Tibial artery (tissue), 4 donors: Measurements from ENCODE around the gene PHRF1.
"Not testable (repeated sequence)": the region's sequence is repeated elsewhere in the genome, so short reads cannot be mapped to it uniquely, and the experiment has no call there.

ENCODE experiments used
- DNase-seq, 2 donors: peaks; one replicate each; pipeline ENCODE4 v3.0.0-alpha.2; 2019
- H3K27ac ChIP-seq, 2 donors: fragments of 200-600 bp; sonication (generic) in 1 of 2; 1 replicate in 1 of 2; 2 replicates in 1 of 2; pipeline ENCODE4 v1.5.1; 2018 to 2019; ENCODE audit warnings: mild to moderate bottlenecking in 1 of 2
- H3K27me3 ChIP-seq, 2 donors: fragments of 200-600 bp; sonication (generic) in 1 of 2; one replicate each; pipeline versions ENCODE4 v1.5.1 to v1.6.0; 2016 to 2019
- H3K36me3 ChIP-seq, 3 donors: fragments of 200-600 bp; sonication (generic) in 2 of 3; one replicate each; pipeline ENCODE4 v1.5.1; 2016 to 2019; ENCODE audit warnings: mild to moderate bottlenecking in 2 of 3
- H3K4me1 ChIP-seq, 4 donors: fragments of 200-600 bp; sonication (generic) in 2 of 4; 1 replicate in 3 of 4; 2 replicates in 1 of 4; pipeline ENCODE4 v1.5.1; 2016 to 2019
- H3K4me3 ChIP-seq, 2 donors: fragments of 200-600 bp; sonication (generic) in 1 of 2; 1 replicate in 1 of 2; 2 replicates in 1 of 2; pipeline ENCODE4 v1.5.1; 2018 to 2019; ENCODE audit warnings: mild to moderate bottlenecking in 2 of 2
- H3K9me3 ChIP-seq, 3 donors: fragments of 200-600 bp; sonication (generic) in 1 of 3; one replicate each; pipeline ENCODE4 v1.5.1; 2016 to 2019
- intact Hi-C: fragments of 100-400 bp; cut with DNase I; formaldehyde crosslinking; loops from one replicate; pipeline ENCODE4 v1.15.0; 2023; ENCODE audit warnings: low total_unique reads
- TF ChIP-seq, protein P1 (sequence below), 2 experiments: fragments of 200-600 bp in 1 of 2; fragments of 450-650 bp in 1 of 2; IDR thresholded peaks; one replicate each; pipeline ENCODE4 v1.5.1; 2017 to 2019; ENCODE audit warnings: antibody characterized with exemption in 2 of 2, mild to moderate bottlenecking in 1 of 2, moderate library complexity in 1 of 2

PHRF1 gene

DNA sequence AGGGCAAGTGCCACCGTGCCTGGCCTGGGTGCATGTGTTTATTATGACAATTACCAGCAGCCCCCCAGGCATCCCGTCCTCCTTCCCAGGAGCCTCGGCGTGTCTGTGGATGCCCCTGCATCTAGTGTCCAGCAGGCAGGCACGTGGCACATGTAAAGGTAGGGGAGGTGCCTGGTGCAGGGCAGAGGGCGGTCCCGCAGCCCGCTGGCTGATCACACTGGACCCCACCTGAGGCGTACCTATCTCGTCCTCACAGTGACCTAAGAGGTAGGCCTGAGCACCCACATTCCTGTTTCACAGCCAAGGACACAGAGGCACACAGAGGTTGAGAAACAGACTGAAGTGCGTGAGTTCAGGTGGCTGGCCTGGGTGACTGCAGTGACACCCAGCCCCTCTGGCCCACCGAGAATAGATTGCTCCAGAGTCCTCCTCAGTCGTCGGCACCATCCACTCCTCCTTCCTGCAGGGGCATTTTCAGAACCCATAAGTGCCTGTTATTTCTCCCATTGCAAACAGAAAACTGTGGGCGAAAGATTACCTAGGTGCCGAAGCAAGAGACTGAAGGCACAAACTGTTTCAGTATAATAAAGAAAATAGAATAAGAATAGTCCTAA, 3.0 kb upstream of the PHRF1 start:
- H3K9me3 ChIP-seq = no peaks in the 10 kb centered on the region
- H3K27ac ChIP-seq = no peak overlapping the region
- no peaks in the 10 kb centered on the region for H3K27me3 ChIP-seq
- H3K4me1 ChIP-seq = peaks cover 0 to 36% (median 28%) of the 10 kb centered on the region in 4 donors
- intact Hi-C loops = loop anchor here (10.0 kb wide), 1 partner anchor 232 kb away; the partner anchor contains the start of genes PIDD1 and RPLP2
- no peak overlapping the region for H3K4me3 ChIP-seq
- H3K36me3 ChIP-seq = no peaks in the 10 kb centered on the region
- DNase-seq = no peak
- TF ChIP-seq, protein P1, sequence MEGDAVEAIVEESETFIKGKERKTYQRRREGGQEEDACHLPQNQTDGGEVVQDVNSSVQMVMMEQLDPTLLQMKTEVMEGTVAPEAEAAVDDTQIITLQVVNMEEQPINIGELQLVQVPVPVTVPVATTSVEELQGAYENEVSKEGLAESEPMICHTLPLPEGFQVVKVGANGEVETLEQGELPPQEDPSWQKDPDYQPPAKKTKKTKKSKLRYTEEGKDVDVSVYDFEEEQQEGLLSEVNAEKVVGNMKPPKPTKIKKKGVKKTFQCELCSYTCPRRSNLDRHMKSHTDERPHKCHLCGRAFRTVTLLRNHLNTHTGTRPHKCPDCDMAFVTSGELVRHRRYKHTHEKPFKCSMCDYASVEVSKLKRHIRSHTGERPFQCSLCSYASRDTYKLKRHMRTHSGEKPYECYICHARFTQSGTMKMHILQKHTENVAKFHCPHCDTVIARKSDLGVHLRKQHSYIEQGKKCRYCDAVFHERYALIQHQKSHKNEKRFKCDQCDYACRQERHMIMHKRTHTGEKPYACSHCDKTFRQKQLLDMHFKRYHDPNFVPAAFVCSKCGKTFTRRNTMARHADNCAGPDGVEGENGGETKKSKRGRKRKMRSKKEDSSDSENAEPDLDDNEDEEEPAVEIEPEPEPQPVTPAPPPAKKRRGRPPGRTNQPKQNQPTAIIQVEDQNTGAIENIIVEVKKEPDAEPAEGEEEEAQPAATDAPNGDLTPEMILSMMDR (IDR thresholded peaks at IDR 0.05) = no peak

DNA sequence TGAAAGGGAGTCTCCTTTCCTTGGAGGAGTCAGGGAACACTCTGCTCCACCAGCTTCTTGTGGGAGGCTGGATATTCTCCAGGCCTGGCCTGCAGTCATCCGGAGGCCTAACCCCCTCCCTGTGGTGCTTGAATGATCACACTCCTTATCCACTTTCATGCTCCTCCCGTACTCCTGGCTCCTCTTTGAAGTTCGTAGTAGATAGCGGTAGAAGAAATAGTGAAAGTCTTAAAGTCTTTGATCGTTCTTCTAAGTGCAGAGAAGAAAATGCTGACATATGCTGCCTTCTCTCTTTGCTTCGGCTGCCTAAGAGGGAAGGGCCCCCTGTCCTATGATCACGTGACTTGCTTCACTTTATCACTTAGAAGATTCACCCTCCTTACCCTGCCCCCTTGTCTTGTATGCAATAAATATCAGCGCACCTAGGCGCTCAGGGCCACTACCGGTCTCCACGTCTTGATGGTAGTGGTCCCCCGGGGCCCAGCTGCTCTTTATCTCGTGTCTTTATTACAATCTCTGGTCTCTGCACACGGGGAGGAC, 2.2 kb upstream of the PHRF1 start:
- not testable (repeated sequence) for H3K27ac ChIP-seq, H3K27me3 ChIP-seq, H3K36me3 ChIP-seq, H3K4me3 ChIP-seq, DNase-seq, H3K9me3 ChIP-seq
- H3K4me1 ChIP-seq = peaks cover 0 to 41% (median 33%) of the 10 kb centered on the region in 4 donors
- intact Hi-C loops = loop anchor here (10.0 kb wide), 1 partner anchor 231 kb away; the partner anchor contains the start of genes PIDD1 and RPLP2

DNA sequence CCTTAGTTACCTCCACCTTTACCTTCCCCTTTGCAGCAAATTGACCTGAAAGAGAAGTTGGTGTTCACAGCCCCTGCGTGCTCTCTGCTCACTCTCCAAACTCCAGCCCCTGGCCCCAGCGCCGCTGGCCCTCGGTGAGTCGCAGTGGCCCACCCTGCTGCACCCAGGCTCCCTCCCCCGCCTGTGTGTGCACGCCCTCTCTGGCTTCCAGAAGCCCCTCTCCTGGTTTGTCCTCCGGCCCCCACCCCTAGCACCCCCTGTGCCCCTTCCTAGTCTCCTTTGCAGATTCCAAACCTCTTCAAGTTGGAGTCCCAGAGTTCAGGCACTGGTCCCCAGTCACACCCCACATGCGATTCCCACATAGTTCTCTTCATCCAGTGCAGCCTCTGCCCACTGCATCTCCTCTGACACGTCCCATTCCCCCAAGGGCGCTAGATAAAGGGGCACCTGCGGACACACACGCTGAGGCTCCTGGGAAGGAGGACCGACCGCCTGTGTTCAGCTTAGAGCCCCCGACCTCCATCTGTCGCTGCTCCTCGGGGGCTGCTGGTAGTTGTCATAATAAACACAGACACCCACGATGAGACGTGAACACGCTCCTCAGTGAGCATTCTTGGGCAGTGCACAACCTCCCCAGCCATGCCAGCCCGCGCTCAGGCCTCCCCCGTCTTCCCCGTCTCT, 1.5 kb upstream of the PHRF1 start:
- H3K4me1 ChIP-seq = peaks cover 0 to 41% (median 35%) of the 10 kb centered on the region in 4 donors
- TF ChIP-seq, protein P1 (IDR thresholded peaks at IDR 0.05) = no peak
- H3K27ac ChIP-seq = peak overlapping the region; percentile 70 to 80
- H3K36me3 ChIP-seq = no peaks in the 10 kb centered on the region
- no peaks in the 10 kb centered on the region for H3K9me3 ChIP-seq
- no peak for DNase-seq
- intact Hi-C loops = loop anchor here (5.0 to 10.0 kb wide), 2 partner anchors 38 to 230 kb away; partner anchors contain the start of genes PIDD1 and RPLP2
- peak overlapping the region; percentile 78 to 89 for H3K4me3 ChIP-seq
- no peaks in the 10 kb centered on the region for H3K27me3 ChIP-seq

DNA sequence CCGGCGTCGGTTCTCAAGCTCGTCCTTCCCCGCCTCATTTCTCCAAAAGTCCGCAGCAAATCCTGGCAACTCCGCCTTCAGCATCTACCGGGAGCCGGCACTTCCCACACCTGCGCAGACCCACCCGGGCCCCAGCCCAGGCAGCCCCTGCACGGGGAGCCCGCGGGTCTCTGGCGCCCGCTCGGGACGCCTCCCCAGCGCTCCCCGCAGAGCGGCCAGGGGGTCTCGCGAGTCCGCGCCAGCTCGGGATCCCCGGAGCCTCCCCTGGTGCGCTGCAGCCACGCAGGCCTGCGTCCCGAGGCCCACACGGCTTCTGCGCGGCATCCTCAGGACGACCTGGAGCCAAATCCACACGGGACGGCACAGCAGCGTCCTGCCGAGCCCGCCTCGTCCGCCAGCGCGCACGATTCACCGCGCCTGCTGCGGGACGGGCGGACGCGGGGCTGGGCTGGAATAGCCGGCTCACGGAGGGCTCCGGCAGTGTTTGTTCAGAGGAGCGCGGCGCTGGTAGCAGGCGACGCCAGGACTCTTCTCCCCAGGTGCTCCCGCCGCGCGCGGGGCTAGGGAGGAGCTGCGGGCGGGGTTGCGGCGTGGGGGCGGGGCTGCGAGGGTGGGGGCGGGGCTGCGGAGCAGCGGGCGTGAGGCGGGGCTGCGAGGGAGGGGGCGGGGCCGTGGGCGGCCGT, 816 bp upstream of the PHRF1 start:
- Histone ChIP-seq H3K27ac (peak overlapping the region; percentile 70 to 80), H3K9me3 (no peaks in the 10 kb centered on the region), H3K27me3 (no peaks in the 10 kb centered on the region), H3K36me3 (no peaks in the 10 kb centered on the region), H3K4me3 (peak overlapping the region; percentile 78 to 89), H3K4me1 (peaks cover 0 to 47% (median 42%) of the 10 kb centered on the region in 4 donors)
- intact Hi-C loops = loop anchor here (5.0 to 10.0 kb wide), 2 partner anchors 37 to 229 kb away; partner anchors contain the start of genes PIDD1 and RPLP2
- TF ChIP-seq, protein P1 (IDR thresholded peaks at IDR 0.05) = no peak
- DNase-seq = peak in 1 of 2 donors; percentile 45

DNA sequence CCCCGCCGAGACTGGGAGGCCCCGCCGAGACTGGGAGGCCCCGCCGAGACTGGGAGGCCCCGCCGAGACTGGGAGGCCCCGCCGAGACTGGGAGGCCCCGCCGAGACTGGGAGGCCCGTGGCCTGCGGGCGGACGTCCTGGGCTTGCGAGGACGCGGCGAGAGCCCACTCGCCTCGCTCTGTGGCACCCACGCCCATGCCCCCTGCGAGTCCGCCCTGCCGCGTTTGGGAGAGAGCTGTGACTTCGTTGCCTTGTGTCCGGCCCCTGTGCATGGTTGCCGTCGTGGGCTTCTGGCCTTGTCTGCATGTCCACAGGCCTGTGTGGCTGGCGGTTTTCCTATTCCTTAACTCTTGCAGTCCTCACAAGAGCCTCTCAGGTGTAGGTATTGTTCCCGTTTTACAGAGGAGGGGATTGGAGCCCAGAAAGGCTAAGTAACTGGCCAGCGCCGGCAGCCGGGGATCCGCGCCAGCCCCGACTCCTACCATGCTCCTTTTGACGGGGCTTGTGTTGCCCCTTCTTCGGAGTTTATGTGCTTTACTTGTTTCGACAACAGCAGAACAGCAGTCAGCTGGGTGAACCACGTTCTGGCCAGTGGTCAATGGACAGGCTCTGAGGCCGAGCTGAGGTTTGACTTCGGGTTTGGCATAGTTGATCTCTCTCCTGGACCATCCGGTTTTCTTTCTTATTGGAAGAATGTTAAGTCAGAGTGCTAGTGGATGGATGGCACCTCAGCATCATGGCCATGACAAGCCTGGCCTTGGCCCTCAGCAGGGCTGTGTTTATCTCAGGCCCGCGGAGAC, 741 bp downstream of the PHRF1 start:
- Histone ChIP-seq H3K27ac (peak overlapping the region; percentile 83 to 87), H3K4me1 (peaks cover 0 to 53% (median 44%) of the 10 kb centered on the region in 4 donors), H3K27me3 (no peaks in the 10 kb centered on the region), H3K9me3 (no peaks in the 10 kb centered on the region), H3K36me3 (peaks cover 4 to 8% (median 7%) of the 10 kb centered on the region in 3 donors), H3K4me3 (peak overlapping the region; percentile 78 to 89)
- TF ChIP-seq, protein P1 (IDR thresholded peaks at IDR 0.05) = no peak
- DNase-seq = no peak
- intact Hi-C loops = loop anchor here (5.0 to 10.0 kb wide), 2 partner anchors 35 to 228 kb away; partner anchors contain the start of genes PIDD1 and RPLP2
